ENCODE measurements around the gene CDK2AP2.

The CDK2AP2 gene

GRCh38 chr11:67491276-67492068 is 16.5 kb downstream of the CDK2AP2 start:
- H3K4me1 ChIP-seq (ENCODE audit: control insufficient read depth, insufficient read depth, low read depth, low read length): peaks cover 12% of the 10 kb centered on the region
- 90% methylated on average over 24 of the region's 24 CpGs for WGBS
- H4K8ac ChIP-seq (ENCODE audit: low read length): no peak overlapping the region
- no peak overlapping the region for H3K14ac ChIP-seq (ENCODE audit: low read length in 2 of 2)
- H3K9ac ChIP-seq (ENCODE audit: low read length): no peak overlapping the region
- H3K79me1 ChIP-seq (replicated peaks; ENCODE audit: low read length, poor library complexity, severe bottlenecking): peaks cover 37% of the 10 kb centered on the region
- H2BK15ac ChIP-seq (ENCODE audit: low read depth, poor library complexity, severe bottlenecking): no peak overlapping the region
- no peak overlapping the region for H2BK5ac ChIP-seq (ENCODE audit: low read depth, low read length, poor library complexity, severe bottlenecking)
- H4K91ac ChIP-seq (ENCODE audit: low read length): no peak overlapping the region
- no peak overlapping the region for H3K4me3 ChIP-seq (ENCODE audit: insufficient read depth in 1 of 2, low read depth in 1 of 2, low read length in 2 of 2)
- H3K27ac ChIP-seq (ENCODE audit: low read length, poor library complexity, severe bottlenecking): no peak overlapping the region
- no peak overlapping the region for H2AK5ac ChIP-seq (ENCODE audit: low read length, severe bottlenecking)
- H3K9me3 ChIP-seq (ENCODE audit: control insufficient read depth, low read length): no peaks in the 10 kb centered on the region
- no peak overlapping the region for H3K18ac ChIP-seq (ENCODE audit: low read depth in 1 of 2, low read length in 2 of 2)
- H3K23ac ChIP-seq (ENCODE audit: low read length in 2 of 2): no peak overlapping the region
- H3K4ac ChIP-seq (ENCODE audit: low read depth in 1 of 2, low read length in 2 of 2): no peak overlapping the region
- no peak for DNase-seq
- H3K27me3 ChIP-seq (ENCODE audit: control insufficient read depth in 1 of 2, insufficient read depth in 1 of 2, low read length in 2 of 2): no peaks in the 10 kb centered on the region
- H2BK120ac ChIP-seq (ENCODE audit: low read depth, low read length): no peak overlapping the region
- no peak overlapping the region for H2BK12ac ChIP-seq (ENCODE audit: low read length in 2 of 2)
- H3K36me3 ChIP-seq (ENCODE audit: control insufficient read depth in 1 of 2, insufficient read depth in 2 of 2, low read depth in 1 of 2, low read length in 2 of 2): peaks cover 37 to 90% of the 10 kb centered on the region in 2 experiments
- no peak overlapping the region for H3K4me2 ChIP-seq (ENCODE audit: low read length, poor library complexity, severe bottlenecking)
- no peak overlapping the region for H2AFZ ChIP-seq (ENCODE audit: low read depth, low read length)

GRCh38 chr11:67490727-67491065 is 17.3 kb downstream of the CDK2AP2 start:
- Histone ChIP-seq H2BK5ac (ENCODE audit: low read depth, low read length, poor library complexity, severe bottlenecking) (no peak overlapping the region), H3K4me2 (ENCODE audit: low read length, poor library complexity, severe bottlenecking) (no peak overlapping the region), H2BK12ac (ENCODE audit: low read length in 2 of 2) (no peak overlapping the region)

GRCh38 chr11:67489885-67490726 is 17.9 kb downstream of the CDK2AP2 start:
- H2BK15ac ChIP-seq (ENCODE audit: low read depth, poor library complexity, severe bottlenecking): no peak overlapping the region
- H3K4me2 ChIP-seq (ENCODE audit: low read length, poor library complexity, severe bottlenecking): no peak overlapping the region
- no peak overlapping the region for H3K23ac ChIP-seq (ENCODE audit: low read length in 2 of 2)
- 98% methylated on average over 22 of the region's 23 CpGs for WGBS
- H3K9ac ChIP-seq (ENCODE audit: low read length): no peak overlapping the region
- H2AFZ ChIP-seq (ENCODE audit: low read depth, low read length): no peak overlapping the region
- no peak for DNase-seq
- H2AK5ac ChIP-seq (ENCODE audit: low read length, severe bottlenecking): no peak overlapping the region
- H3K4me3 ChIP-seq (ENCODE audit: insufficient read depth in 1 of 2, low read depth in 1 of 2, low read length in 2 of 2): no peak overlapping the region
- H2BK12ac ChIP-seq (ENCODE audit: low read length in 2 of 2): no peak overlapping the region
- no peak overlapping the region for H3K18ac ChIP-seq (ENCODE audit: low read depth in 1 of 2, low read length in 2 of 2)
- no peak overlapping the region for H2BK5ac ChIP-seq (ENCODE audit: low read depth, low read length, poor library complexity, severe bottlenecking)
- H4K91ac ChIP-seq (ENCODE audit: low read length): no peak overlapping the region
- H3K36me3 ChIP-seq (ENCODE audit: control insufficient read depth in 1 of 2, insufficient read depth in 2 of 2, low read depth in 1 of 2, low read length in 2 of 2): peaks cover 37 to 76% of the 10 kb centered on the region in 2 experiments
- no peak overlapping the region for H2BK120ac ChIP-seq (ENCODE audit: low read depth, low read length)
- H3K4me1 ChIP-seq (ENCODE audit: control insufficient read depth, insufficient read depth, low read depth, low read length): peaks cover 13% of the 10 kb centered on the region
- peaks cover 32% of the 10 kb centered on the region for H3K79me1 ChIP-seq (replicated peaks; ENCODE audit: low read length, poor library complexity, severe bottlenecking)
- no peaks in the 10 kb centered on the region for H3K9me3 ChIP-seq (ENCODE audit: control insufficient read depth, low read length)
- H4K8ac ChIP-seq (ENCODE audit: low read length): no peak overlapping the region
- no peak overlapping the region for H3K14ac ChIP-seq (ENCODE audit: low read length in 2 of 2)
- H3K27ac ChIP-seq (ENCODE audit: low read length, poor library complexity, severe bottlenecking): peak overlapping the region; percentile 1
- H3K27me3 ChIP-seq (ENCODE audit: control insufficient read depth in 1 of 2, insufficient read depth in 1 of 2, low read length in 2 of 2): no peaks in the 10 kb centered on the region
- H3K4ac ChIP-seq (ENCODE audit: low read depth in 1 of 2, low read length in 2 of 2): no peak overlapping the region

More at GRCh38 chr11:67490727-67491065, 17.3 kb downstream of the CDK2AP2 start:
- 98% methylated on average over 15 of the region's 15 CpGs for WGBS
- Histone ChIP-seq H3K14ac (ENCODE audit: low read length in 2 of 2) (no peak overlapping the region), H3K23ac (ENCODE audit: low read length in 2 of 2) (no peak overlapping the region), H3K9me3 (ENCODE audit: control insufficient read depth, low read length) (no peaks in the 10 kb centered on the region), H2BK15ac (ENCODE audit: low read depth, poor library complexity, severe bottlenecking) (no peak overlapping the region), H3K18ac (ENCODE audit: low read depth in 1 of 2, low read length in 2 of 2) (no peak overlapping the region), H4K8ac (ENCODE audit: low read length) (no peak overlapping the region), H4K91ac (ENCODE audit: low read length) (no peak overlapping the region), H3K27ac (ENCODE audit: low read length, poor library complexity, severe bottlenecking) (peak overlapping the region; percentile 1), H2AK5ac (ENCODE audit: low read length, severe bottlenecking) (no peak overlapping the region), H2AFZ (ENCODE audit: low read depth, low read length) (no peak overlapping the region), H3K79me1 (replicated peaks; ENCODE audit: low read length, poor library complexity, severe bottlenecking) (peaks cover 34% of the 10 kb centered on the region), H3K4ac (ENCODE audit: low read depth in 1 of 2, low read length in 2 of 2) (no peak overlapping the region), H2BK120ac (ENCODE audit: low read depth, low read length) (no peak overlapping the region), H3K4me1 (ENCODE audit: control insufficient read depth, insufficient read depth, low read depth, low read length) (peaks cover 14% of the 10 kb centered on the region), H3K36me3 (ENCODE audit: control insufficient read depth in 1 of 2, insufficient read depth in 2 of 2, low read depth in 1 of 2, low read length in 2 of 2) (peaks cover 37 to 82% of the 10 kb centered on the region in 2 experiments), H3K27me3 (ENCODE audit: control insufficient read depth in 1 of 2, insufficient read depth in 1 of 2, low read length in 2 of 2) (no peaks in the 10 kb centered on the region), H3K9ac (ENCODE audit: low read length) (no peak overlapping the region), H3K4me3 (ENCODE audit: insufficient read depth in 1 of 2, low read depth in 1 of 2, low read length in 2 of 2) (no peak overlapping the region)
- DNase-seq: no peak

- H4K91ac ChIP-seq (ENCODE audit: low read length): no peak overlapping the region
- H2BK5ac ChIP-seq (ENCODE audit: low read depth, low read length, poor library complexity, severe bottlenecking): no peak overlapping the region
- H4K8ac ChIP-seq (ENCODE audit: low read length): no peak overlapping the region
- H2AFZ ChIP-seq (ENCODE audit: low read depth, low read length): no peak overlapping the region
- no peak overlapping the region for H3K18ac ChIP-seq (ENCODE audit: low read depth in 1 of 2, low read length in 2 of 2)
- H3K79me1 ChIP-seq (replicated peaks; ENCODE audit: low read length, poor library complexity, severe bottlenecking): peaks cover 31% of the 10 kb centered on the region
- no peaks in the 10 kb centered on the region for H3K9me3 ChIP-seq (ENCODE audit: control insufficient read depth, low read length)
- no peaks in the 10 kb centered on the region for H3K27me3 ChIP-seq (ENCODE audit: control insufficient read depth in 1 of 2, insufficient read depth in 1 of 2, low read length in 2 of 2)
- H3K14ac ChIP-seq (ENCODE audit: low read length in 2 of 2): no peak overlapping the region
- H3K27ac ChIP-seq (ENCODE audit: low read length, poor library complexity, severe bottlenecking): no peak overlapping the region
- H2BK15ac ChIP-seq (ENCODE audit: low read depth, poor library complexity, severe bottlenecking): no peak overlapping the region
- no peak overlapping the region for H2BK12ac ChIP-seq (ENCODE audit: low read length in 2 of 2)
- peaks cover 41 to 75% of the 10 kb centered on the region in 2 experiments for H3K36me3 ChIP-seq (ENCODE audit: control insufficient read depth in 1 of 2, insufficient read depth in 2 of 2, low read depth in 1 of 2, low read length in 2 of 2)
- peaks cover 18% of the 10 kb centered on the region for H3K4me1 ChIP-seq (ENCODE audit: control insufficient read depth, insufficient read depth, low read depth, low read length)
- H3K23ac ChIP-seq (ENCODE audit: low read length in 2 of 2): no peak overlapping the region
- WGBS: 93% methylated on average over 25 of the region's 25 CpGs
- no peak overlapping the region for H3K4me3 ChIP-seq (ENCODE audit: insufficient read depth in 1 of 2, low read depth in 1 of 2, low read length in 2 of 2)
- no peak overlapping the region for H2AK5ac ChIP-seq (ENCODE audit: low read length, severe bottlenecking)
- H3K9ac ChIP-seq (ENCODE audit: low read length): no peak overlapping the region
- no peak for DNase-seq
- H3K4me2 ChIP-seq (ENCODE audit: low read length, poor library complexity, severe bottlenecking): no peak overlapping the region
- H3K4ac ChIP-seq (ENCODE audit: low read depth in 1 of 2, low read length in 2 of 2): no peak overlapping the region
- no peak overlapping the region for H2BK120ac ChIP-seq (ENCODE audit: low read depth, low read length)
Observed at GRCh38 chr11:67489203-67489884, 18.6 kb downstream of the CDK2AP2 start.
